ENCODE results near the gene SREBF1.

SREBF1 gene

GRCh38 chr17:17844500-17844899 is 7.7 kb upstream of the SREBF1 start:
- H3K9ac ChIP-seq (ENCODE audit: low read depth, low read length, poor library complexity, severe bottlenecking) = no peak overlapping the region
- no peaks in the 10 kb centered on the region for H3K9me2 ChIP-seq (replicated peaks; ENCODE audit: low read depth, low read length)
- TF ChIP-seq EZH2phosphoT487 (IDR thresholded peaks at IDR 0.05; ENCODE audit: borderline replicate concordance) (no peak), CTCF (conservative IDR thresholded peaks at IDR 0.05; ENCODE audit: low read length) (no peak)
- H3K27me3 ChIP-seq (ENCODE audit: insufficient read depth, low read length, poor library complexity, severe bottlenecking) = no peaks in the 10 kb centered on the region
- H3K36me3 ChIP-seq (ENCODE audit: insufficient read depth, low read length) = no peaks in the 10 kb centered on the region
- no peak overlapping the region for H3K4me2 ChIP-seq (ENCODE audit: low read depth, low read length, poor library complexity, severe bottlenecking)
- peaks cover 7% of the 10 kb centered on the region for H3K4me1 ChIP-seq (ENCODE audit: insufficient read depth, low read length, poor library complexity, severe bottlenecking)
- H4K20me1 ChIP-seq (ENCODE audit: insufficient read depth, low read length, poor library complexity, severe bottlenecking) = no peaks in the 10 kb centered on the region
- no peak overlapping the region for H2AFZ ChIP-seq (ENCODE audit: low read length)
- no peaks in the 10 kb centered on the region for H3K79me2 ChIP-seq (ENCODE audit: insufficient read depth, low read length)
- no peaks in the 10 kb centered on the region for H3K9me3 ChIP-seq (ENCODE audit: insufficient read depth, low read depth, low read length)
- no peak overlapping the region for H3K4me3 ChIP-seq (ENCODE audit: low read length, poor library complexity, severe bottlenecking)
- no peaks in the 10 kb centered on the region for H3F3A ChIP-seq (ENCODE audit: low read depth)

GRCh38 chr17:17844079-17844478 is 7.3 kb upstream of the SREBF1 start:
- H3K9me2 ChIP-seq (replicated peaks; ENCODE audit: low read depth, low read length) = no peaks in the 10 kb centered on the region
- H3K4me2 ChIP-seq (ENCODE audit: low read depth, low read length, poor library complexity, severe bottlenecking) = no peak overlapping the region
- no peaks in the 10 kb centered on the region for H3K36me3 ChIP-seq (ENCODE audit: insufficient read depth, low read length)
- no peak overlapping the region for H3K4me3 ChIP-seq (ENCODE audit: low read length, poor library complexity, severe bottlenecking)
- H3K4me1 ChIP-seq (ENCODE audit: insufficient read depth, low read length, poor library complexity, severe bottlenecking) = peaks cover 3% of the 10 kb centered on the region
- no peak overlapping the region for H2AFZ ChIP-seq (ENCODE audit: low read length)
- H3K79me2 ChIP-seq (ENCODE audit: insufficient read depth, low read length) = no peaks in the 10 kb centered on the region
- H3F3A ChIP-seq (ENCODE audit: low read depth) = no peaks in the 10 kb centered on the region
- no peaks in the 10 kb centered on the region for H3K9me3 ChIP-seq (ENCODE audit: insufficient read depth, low read depth, low read length)
- H4K20me1 ChIP-seq (ENCODE audit: insufficient read depth, low read length, poor library complexity, severe bottlenecking) = no peaks in the 10 kb centered on the region
- H3K27me3 ChIP-seq (ENCODE audit: insufficient read depth, low read length, poor library complexity, severe bottlenecking) = no peaks in the 10 kb centered on the region
- TF ChIP-seq EZH2phosphoT487 (IDR thresholded peaks at IDR 0.05; ENCODE audit: borderline replicate concordance) = no peak
- no peak for TF ChIP-seq CTCF (conservative IDR thresholded peaks at IDR 0.05; ENCODE audit: low read length)
- no peak overlapping the region for H3K9ac ChIP-seq (ENCODE audit: low read depth, low read length, poor library complexity, severe bottlenecking)

DNA sequence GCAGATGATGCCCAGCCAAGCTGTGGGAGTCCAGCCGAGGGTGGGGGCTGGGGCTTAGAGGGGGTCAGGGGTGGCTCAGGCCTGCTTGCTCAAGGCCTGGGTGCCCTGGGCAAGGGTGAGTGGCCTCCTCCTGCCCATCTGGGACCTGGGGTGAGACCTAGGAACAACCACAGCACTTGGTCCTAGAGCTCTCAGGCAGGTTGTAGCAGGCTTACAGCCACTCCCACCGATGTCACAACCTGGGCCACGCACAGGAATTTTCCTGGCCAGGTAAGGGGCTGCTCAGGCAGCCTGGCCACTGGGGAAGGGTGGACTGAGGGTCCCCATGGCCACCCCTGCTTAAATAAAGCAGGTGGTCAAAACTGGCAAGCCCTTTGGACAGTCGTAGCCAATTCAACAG is 6.3 kb upstream of the SREBF1 start:
- Histone ChIP-seq H3K27me3 (ENCODE audit: insufficient read depth, low read length, poor library complexity, severe bottlenecking) (no peaks in the 10 kb centered on the region), H3K4me3 (ENCODE audit: low read length, poor library complexity, severe bottlenecking) (no peak overlapping the region), H3K4me1 (ENCODE audit: insufficient read depth, low read length, poor library complexity, severe bottlenecking) (peaks cover 5% of the 10 kb centered on the region), H3K9ac (ENCODE audit: low read depth, low read length, poor library complexity, severe bottlenecking) (no peak overlapping the region), H3K36me3 (ENCODE audit: insufficient read depth, low read length) (no peaks in the 10 kb centered on the region), H4K20me1 (ENCODE audit: insufficient read depth, low read length, poor library complexity, severe bottlenecking) (no peaks in the 10 kb centered on the region), H3K9me3 (ENCODE audit: insufficient read depth, low read depth, low read length) (no peaks in the 10 kb centered on the region), H3K4me2 (ENCODE audit: low read depth, low read length, poor library complexity, severe bottlenecking) (no peak overlapping the region), H3K79me2 (ENCODE audit: insufficient read depth, low read length) (no peaks in the 10 kb centered on the region), H3F3A (ENCODE audit: low read depth) (no peaks in the 10 kb centered on the region), H2AFZ (ENCODE audit: low read length) (no peak overlapping the region), H3K9me2 (replicated peaks; ENCODE audit: low read depth, low read length) (no peaks in the 10 kb centered on the region)
- no peak for TF ChIP-seq CTCF (conservative IDR thresholded peaks at IDR 0.05; ENCODE audit: low read length)
- TF ChIP-seq EZH2phosphoT487 (IDR thresholded peaks at IDR 0.05; ENCODE audit: borderline replicate concordance) = no peak
